ENCODE data around the gene PPIE. TPM values are rescaled to one million over a fixed set of nuclear protein-coding genes. Genes with fewer than 3 reads are reported as not detected.
A peak's percentile ranks its signal among the peaks of the same experiment; 100 is the strongest.
"Not testable (repeated sequence)": the region's sequence is repeated elsewhere in the genome, so short reads cannot be mapped to it uniquely, and the experiment has no call there.

The PPIE gene
- total and polyA plus RNA-seq, 2 of the 13 experiments (the other 11 are each of a cell fraction or from before 2014, with no cell fraction given), result 15.3 to 26.3 TPM

- H3K4me1 ChIP-seq (ENCODE audit: insufficient read depth, low read length), result peaks cover 16% of the 10 kb centered on the region; the same call in 1 of the 2 replicates
- H4K20me1 ChIP-seq (ENCODE audit: insufficient read depth, low read length); BruUV-seq (replicated peaks); DNase-seq (ENCODE audit: low spot score); H3K79me2 ChIP-seq (ENCODE audit: insufficient read depth, low read length); CTCF ChIA-PET (ENCODE audit: low intra/inter-chr PET ratio, low total read pairs); POLR2A ChIA-PET; H3K9me3 ChIP-seq (ENCODE audit: low read length); FAIRE-seq; H2AFZ ChIP-seq (ENCODE audit: low read length); H3K36me3 ChIP-seq (replicated peaks in 1 of 2; ENCODE audit: control insufficient read depth in 1 of 2, insufficient read depth in 2 of 2, low read length in 2 of 2); ATAC-seq; H3K27me3 ChIP-seq (ENCODE audit: control insufficient read depth in 1 of 2, insufficient read depth in 2 of 2, low read length in 2 of 2); H3K27ac ChIP-seq (ENCODE audit: extremely low read length, insufficient read depth, low read length); intact Hi-C loops (cut with micrococcal nuclease; ENCODE audit: unreplicated experiment); H3K9ac ChIP-seq (ENCODE audit: insufficient read depth, low read depth, low read length); in situ Hi-C loops (cut with HindIII; ENCODE audit: extremely low pct_ligation_motif_present, low pct_unique_long_range_greater_than_20kb): not testable (repeated sequence)
- peak within 1 kb of the TSS; percentile 51; the same call in 1 of the 2 replicates for H3K4me2 ChIP-seq (ENCODE audit: low read depth, low read length)
- WGBS (ENCODE audit: low lambda C conversion rate), result no CpG with 5 or more reads among the region's 57 CpGs
- H3K4me3 ChIP-seq (replicated peaks in 1 of 3; ENCODE audit: insufficient read depth in 1 of 3, low read depth in 2 of 3, low read length in 3 of 3), result peak within 1 kb of the TSS in 1 of 3 experiments; percentile 26; a peak in 1 of 6 replicates
Observed at GRCh38 chr1:39771022-39771532, 32.4 kb downstream of the PPIE start, which contains the start of gene OXCT2. OXCT2 (minus strand) TSS chr1:39771348; CDS start chr1:39771255, 93 bp downstream.

GRCh38 chr1:39773369-39773979 is 34.8 kb downstream of the PPIE start:
- H3K9me3 ChIP-seq (ENCODE audit: low read length); H3K79me2 ChIP-seq (ENCODE audit: insufficient read depth, low read length); H3K9ac ChIP-seq (ENCODE audit: insufficient read depth, low read depth, low read length); H2AFZ ChIP-seq (ENCODE audit: low read length); H3K36me3 ChIP-seq (replicated peaks in 1 of 2; ENCODE audit: control insufficient read depth in 1 of 2, insufficient read depth in 2 of 2, low read length in 2 of 2); intact Hi-C loops (cut with micrococcal nuclease; ENCODE audit: unreplicated experiment); BruUV-seq (replicated peaks); H4K20me1 ChIP-seq (ENCODE audit: insufficient read depth, low read length); FAIRE-seq; CTCF ChIA-PET (ENCODE audit: low intra/inter-chr PET ratio, low total read pairs); POLR2A ChIA-PET; H3K27ac ChIP-seq (ENCODE audit: extremely low read length, insufficient read depth, low read length); H3K27me3 ChIP-seq (ENCODE audit: control insufficient read depth in 1 of 2, insufficient read depth in 2 of 2, low read length in 2 of 2); H3K4me3 ChIP-seq (replicated peaks in 1 of 3; ENCODE audit: insufficient read depth in 1 of 3, low read depth in 2 of 3, low read length in 3 of 3); DNase-seq (ENCODE audit: low spot score); in situ Hi-C loops (cut with HindIII; ENCODE audit: extremely low pct_ligation_motif_present, low pct_unique_long_range_greater_than_20kb); H3K4me2 ChIP-seq (ENCODE audit: low read depth, low read length): not testable (repeated sequence)
- no CpG with 5 or more reads among the region's 23 CpGs for WGBS (ENCODE audit: low lambda C conversion rate)
- H3K4me1 ChIP-seq (ENCODE audit: insufficient read depth, low read length), result peaks cover 10% of the 10 kb centered on the region; the same call in 1 of the 2 replicates
- ATAC-seq, result peak; percentile 44
